Measurements from ENCODE around the gene TGFBR3L.

DNA sequence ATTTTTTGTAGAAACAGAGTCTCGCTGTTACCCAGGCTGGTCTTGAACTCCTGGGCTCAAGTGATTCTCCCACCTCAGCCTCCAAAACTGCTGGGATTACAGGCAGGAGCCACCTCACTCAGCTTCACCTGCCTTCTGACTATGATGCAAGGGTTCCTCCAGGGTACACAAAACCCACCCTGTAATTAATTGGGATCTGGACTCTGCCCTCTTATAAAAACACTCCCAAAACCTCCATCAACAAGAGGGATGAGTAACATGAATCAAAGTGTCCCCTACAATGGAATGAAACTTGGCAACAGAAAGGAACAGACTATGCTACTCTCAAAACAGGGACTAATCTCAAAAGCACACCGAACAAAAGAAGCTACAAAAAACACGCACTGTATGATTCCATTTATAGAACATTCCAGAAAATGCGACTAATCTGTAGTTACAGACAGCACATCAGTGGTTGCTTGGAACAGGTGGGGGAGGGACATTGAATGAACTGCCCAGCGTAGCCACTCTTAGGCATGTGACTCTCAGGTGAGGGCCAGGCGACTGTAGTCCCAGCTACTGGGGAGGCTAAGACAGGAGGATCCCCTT, 37.3 kb upstream of the TGFBR3L start:
- TF ChIP-seq, protein P1, sequence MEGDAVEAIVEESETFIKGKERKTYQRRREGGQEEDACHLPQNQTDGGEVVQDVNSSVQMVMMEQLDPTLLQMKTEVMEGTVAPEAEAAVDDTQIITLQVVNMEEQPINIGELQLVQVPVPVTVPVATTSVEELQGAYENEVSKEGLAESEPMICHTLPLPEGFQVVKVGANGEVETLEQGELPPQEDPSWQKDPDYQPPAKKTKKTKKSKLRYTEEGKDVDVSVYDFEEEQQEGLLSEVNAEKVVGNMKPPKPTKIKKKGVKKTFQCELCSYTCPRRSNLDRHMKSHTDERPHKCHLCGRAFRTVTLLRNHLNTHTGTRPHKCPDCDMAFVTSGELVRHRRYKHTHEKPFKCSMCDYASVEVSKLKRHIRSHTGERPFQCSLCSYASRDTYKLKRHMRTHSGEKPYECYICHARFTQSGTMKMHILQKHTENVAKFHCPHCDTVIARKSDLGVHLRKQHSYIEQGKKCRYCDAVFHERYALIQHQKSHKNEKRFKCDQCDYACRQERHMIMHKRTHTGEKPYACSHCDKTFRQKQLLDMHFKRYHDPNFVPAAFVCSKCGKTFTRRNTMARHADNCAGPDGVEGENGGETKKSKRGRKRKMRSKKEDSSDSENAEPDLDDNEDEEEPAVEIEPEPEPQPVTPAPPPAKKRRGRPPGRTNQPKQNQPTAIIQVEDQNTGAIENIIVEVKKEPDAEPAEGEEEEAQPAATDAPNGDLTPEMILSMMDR (IDR thresholded peaks at IDR 0.05): no peak
- TF ChIP-seq ZFX (IDR thresholded peaks at IDR 0.05; ENCODE audit: borderline replicate concordance): no peak

All from 22Rv1 (cell line).